ENCODE data around the gene ZSWIM1.
"Not testable (repeated sequence)": the region's sequence is repeated elsewhere in the genome, so short reads cannot be mapped to it uniquely, and the experiment has no call there.

Gene ZSWIM1

DNA sequence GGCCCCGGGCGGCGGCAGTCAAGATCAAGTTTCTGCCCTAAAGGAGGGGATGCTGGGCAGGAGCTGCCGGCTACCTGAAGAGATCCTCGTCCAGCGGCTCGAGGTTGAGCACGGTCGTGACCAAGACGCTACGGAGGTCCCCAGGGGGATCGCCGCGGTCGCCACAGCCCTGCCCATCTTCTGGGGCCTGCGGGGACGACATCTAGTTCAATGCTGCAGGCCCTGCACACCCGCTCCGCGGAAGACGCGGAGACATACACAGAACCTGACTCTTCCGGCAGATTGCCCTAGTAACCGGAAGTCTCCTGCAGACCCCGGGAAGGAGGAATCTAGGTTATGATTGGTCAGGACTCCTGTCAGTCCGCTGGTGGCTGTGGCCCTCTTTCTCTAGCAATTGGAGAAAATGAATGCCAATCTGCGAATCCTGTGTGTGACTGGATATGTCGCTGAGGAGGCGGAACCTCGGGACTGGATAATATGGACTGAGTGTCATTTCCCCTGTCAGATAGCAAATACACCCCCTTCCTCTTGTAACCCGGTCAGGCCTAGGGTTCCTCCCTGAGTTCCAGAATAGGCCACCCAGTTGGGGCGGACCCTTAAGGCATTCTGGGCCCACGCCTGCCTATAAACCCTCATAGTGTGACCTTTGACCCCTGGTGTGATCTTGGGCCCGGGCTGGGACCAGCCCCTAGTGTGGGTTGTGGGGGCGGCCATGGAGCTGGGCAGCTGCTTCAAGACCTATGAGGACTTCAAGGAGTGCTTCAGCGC, 23.7 kb upstream of the ZSWIM1 start, which contains the start of the genes ACOT8 and ZSWIM3:
ACOT8 (minus strand) TSS at position 279 of the 768 bp plus-strand sequence; CDS start at position 202, 77 bp downstream.
ZSWIM3 (plus strand) TSS at position 501 of the 768 bp plus-strand sequence; CDS start at position 713, 212 bp downstream.
- peak; percentile 99 for DNase-seq (ENCODE audit: low read depth, low spot score)

DNA sequence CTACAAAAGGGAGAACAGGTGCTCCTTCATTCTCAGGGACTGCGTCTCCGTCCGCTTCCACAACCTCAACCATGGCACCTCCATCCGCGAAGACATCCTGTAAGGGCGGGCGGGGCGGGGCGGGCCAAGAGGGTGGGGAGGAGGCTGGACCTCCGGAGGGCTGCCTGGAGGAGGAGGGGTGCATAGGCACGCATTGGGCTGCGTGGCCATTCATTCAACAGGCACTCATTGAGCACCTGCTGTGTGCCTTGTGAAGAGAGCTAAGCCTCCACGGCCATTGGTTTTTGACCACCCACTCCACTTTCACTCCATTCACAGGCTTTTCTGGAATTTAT, 23.2 kb upstream of the ZSWIM1 start:
- DNase-seq (ENCODE audit: low read depth, low spot score) = no peak

DNA sequence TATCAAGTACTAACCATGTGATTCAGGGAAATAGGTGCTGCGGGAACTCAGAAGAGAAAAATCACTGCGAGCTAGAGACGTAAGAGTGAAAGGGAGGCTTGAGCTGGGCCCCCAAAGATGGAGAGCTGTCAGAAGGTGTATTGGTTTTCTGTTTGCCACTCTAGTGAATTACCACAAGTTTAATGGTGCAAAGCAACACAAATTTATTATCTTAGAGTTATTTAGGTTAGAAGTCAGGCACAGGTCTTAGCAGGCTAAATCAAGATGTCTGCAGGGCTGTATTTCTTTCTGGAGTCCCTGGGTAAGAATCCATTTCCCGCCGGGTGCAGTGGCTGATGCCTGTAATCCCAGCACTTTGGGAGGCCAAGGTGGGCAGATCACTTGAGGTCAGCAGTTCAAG, 21.1 kb upstream of the ZSWIM1 start:
- DNase-seq (ENCODE audit: low read depth, low spot score) = no peak

DNA sequence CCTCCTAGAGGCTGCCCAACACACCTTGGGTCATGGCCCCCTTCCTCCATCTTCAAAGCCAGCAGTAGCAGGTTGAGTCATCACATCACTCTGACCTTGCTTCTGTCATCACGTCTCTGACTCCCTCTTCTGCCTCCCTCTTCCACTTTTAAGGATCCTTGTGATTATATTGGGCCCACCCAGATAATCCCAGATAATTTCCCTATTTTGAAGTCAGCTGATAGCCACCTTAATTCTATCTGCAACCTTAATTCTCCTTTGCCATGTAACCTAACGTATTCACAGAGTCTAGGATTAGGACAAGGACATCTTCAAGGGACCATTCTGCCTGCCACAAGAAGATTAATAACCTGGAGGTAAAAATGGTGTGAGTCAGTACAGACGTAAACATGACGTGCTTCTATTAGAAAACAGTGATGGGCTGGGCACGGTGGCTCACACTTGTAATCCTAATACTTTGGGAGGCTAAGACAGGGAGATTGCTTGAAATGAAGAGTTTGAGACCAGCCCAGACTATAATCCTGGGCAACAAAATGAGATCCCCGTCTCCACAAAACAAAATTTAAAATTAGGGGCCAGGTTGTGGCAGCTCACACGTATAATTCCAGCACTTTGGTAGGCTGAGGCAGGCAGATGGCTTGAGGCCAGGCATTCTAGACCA, 20.3 kb upstream of the ZSWIM1 start:
- no peak for DNase-seq (ENCODE audit: low read depth, low spot score)

DNA sequence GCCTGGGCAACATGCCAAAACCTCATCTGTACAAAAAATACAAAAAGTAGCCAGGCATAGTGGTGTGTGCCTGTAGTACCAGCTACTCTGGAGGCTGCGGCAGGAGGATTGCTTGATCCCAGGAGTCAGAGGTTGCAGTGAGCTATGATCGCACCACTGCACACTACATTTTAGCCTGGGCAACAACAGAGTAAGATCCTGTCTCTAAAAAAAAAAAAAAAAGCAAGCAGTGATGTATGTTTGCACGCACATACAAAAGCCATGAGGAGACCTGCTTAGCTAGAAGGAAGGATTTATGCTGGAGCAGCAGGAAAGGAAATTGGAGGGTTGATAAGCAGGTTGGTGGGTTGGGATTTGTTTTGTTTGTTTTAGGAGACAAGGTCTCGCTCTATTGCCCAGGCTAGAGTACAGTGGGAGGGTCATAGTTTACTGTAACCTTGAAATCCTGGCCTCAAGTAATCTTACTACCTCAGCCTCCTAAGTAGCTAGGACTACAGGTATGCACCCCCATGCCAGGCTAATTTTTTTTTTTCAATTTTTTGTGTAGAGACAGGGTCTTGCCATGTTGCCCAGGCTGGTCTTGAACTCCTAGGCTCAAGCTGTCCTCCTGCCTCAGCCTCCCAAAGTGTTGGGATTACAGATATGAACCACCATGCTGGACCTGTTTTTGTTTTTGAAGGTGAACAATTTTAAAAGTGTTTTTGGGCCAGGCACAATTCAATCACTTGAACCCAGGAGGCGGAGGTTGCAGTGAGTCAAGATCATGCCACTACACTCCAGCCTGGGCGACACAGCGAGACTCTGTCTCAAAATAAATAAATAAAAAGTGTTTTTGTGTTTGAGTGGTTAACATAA, 19.6 kb upstream of the ZSWIM1 start:
- DNase-seq (ENCODE audit: low read depth, low spot score) = no peak

DNA sequence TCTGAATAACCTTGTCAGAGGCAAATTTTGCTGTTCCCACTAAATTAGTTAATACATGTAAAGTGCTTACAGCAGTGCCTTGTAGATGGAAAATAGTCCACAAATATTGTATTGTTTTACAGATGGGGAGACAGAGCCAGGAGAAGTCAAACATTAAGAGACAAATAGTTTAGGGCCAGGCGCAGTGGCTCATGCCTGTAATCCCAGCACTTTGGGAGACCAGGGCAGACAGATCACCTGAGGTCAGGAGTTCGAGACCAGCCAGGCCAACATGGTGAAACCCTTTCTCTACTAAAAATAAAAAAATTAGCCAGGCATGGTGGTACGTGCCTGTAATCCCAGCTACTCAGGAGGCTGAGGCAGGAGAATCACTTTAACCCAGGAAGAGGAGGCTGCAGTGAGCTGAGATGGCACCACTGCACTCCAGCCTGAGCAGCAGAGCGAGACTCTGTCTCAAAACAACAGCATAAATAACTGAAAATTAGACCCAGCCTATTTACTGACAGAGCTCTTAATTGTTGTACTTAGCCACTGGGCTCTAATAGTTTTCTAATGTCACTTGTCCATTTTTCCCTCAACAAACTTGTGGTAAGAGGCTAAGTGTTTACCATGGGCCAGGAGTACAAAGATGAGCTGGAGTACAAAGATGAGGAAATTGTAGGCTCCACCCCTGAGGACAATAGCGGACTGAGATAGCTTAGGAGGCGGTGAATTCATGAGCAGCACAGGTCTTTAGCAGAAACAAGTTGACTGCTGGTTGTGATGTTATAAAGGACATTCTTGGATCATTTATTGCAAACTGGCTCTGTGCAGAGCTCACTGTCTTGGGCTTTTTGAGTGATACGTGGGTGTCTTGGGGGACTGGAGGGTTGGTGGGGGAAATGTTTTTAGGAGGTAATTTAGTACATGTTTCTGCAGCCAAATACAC, 17.2 kb upstream of the ZSWIM1 start:
- DNase-seq (ENCODE audit: low read depth, low spot score) = no peak

DNA sequence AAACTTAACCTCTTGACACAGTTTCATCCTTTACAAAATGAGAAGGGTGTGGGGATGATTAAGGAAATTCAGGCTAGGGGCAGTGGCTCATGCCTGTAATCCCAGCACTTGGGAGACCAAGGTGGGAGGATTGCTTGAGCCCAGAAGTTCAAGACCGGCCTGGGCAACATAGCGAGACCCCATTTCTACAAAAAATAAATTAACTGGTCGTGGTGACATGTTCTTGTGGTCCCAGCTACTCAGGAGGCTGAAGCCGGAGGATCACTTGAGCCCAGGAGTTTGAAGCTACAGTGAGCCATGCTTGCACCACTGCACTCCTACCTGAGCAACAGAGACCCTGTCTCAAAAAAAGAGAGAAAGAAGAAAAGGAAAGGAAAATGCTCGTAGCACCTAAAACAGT, 14.6 kb upstream of the ZSWIM1 start:
- no peak for DNase-seq (ENCODE audit: low read depth, low spot score)

DNA sequence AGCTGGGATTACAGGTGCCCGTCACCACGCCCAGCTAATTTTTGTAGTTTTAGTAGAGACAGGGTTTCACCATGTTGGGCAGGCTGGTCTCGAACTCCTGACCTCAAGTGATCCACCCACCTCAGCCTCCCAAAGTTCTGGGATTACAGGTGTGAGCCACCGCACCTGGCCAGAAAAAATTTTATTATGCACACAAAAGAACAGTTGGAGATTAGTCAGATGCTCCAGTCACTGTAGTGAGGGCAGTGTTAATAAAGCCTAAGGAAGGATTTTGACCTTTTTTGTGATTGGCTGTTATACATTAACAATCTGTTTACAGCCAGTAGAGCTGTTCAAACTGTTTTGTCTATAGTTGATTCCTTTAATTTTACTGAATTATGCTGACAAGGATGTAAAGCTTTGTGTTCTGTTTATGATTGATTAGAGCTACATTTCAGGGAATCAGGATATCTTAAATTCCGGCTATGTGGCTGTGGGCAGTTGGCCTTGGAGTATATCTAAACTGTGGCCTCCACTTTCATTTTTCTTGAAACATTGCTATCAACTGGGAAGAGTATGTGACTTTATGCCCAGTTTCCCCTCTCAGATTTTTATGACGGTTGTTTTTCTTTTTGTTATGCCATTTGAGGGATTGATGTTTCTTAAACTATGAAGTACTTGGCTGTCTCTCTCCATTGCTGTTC, 13.8 kb upstream of the ZSWIM1 start:
- DNase-seq (ENCODE audit: low read depth, low spot score) = no peak

DNA sequence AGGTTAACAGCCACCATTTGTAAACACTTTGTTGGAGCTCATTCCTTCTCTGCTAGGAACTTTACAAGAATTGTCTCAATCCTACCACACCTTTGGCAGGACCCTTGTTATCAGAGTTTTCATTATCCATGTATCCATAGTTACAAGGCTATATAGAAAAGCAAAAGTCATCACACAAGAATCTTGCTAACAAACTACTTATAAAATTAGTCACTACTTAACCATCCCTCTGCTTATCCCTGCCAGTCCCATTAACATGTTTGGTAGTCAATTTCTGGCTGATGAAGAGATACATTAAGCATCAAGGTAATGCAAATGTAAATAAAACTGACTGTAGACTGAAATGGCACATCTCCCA, 13.2 kb upstream of the ZSWIM1 start:
- DNase-seq (ENCODE audit: low read depth, low spot score) = no peak

DNA sequence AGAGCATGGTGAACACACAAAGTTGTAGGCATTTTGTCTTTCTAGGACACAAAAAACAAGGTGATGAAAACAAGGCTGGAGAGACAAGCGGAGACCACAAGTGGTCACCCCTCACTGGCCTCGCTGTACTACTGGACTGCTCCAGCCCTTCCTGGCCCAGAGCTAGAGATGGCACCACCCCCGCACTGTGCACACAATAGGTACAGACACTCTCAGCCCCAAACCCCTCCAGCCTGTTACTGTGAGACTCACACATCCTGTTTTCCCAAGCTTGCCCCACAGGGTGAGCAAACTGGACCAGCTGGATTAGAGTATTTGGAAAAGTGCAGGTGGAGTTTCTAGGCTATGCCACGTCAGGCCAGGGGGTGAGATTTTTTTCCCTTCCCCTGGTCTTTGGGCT, 8.4 kb upstream of the ZSWIM1 start:
- DNase-seq (ENCODE audit: low read depth, low spot score) = peak; percentile 66

DNA sequence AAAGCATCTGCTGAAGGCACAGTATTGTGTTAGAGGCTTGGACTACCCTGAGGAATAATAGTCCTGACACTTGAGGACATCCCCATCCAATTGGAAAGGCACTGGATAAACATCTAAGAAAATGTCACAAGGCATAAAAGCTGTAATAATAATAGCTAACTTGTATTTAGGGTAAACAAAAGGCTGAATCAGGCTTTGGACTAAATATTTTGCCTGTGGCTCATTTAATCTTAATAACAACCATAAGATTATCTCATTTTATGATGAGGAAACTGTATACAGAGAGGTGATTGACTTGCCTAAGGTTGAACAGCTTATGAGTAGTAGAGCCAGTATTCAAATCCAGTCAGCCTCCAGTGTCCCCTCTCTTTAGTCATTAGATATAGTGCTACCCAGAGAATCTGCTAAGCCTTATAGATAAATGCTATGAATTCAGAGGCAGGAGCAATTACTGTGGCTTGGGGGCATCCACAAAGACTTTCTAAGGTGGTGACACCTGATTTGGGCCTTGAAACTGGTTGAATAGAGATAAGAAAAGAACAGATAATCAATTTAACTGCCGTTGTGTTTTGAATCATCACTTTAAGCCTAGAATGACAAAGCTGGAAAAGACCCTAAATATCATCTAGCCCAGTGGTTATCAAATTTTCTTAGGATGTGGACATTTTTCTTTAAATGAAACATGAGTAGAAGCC, 7.5 kb upstream of the ZSWIM1 start:
- no peak for DNase-seq (ENCODE audit: low read depth, low spot score)

DNA sequence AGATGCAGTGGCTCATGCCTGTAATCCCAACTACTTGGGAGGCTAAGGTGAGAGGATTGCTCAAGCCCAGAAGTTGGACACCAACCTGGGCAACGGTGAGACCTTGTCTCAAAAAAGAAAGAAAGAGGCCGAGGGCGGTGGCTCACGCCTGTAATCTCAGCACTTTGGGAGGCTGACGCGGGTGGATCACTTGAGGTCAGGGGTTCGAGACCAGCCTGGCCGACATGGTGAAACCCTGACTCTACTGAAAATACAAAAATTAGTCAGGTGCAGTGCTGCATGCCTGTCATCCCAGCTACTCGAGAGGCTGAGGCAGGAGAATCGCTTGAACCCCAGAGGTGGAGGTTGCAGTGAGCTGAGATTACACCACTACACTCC, 6.9 kb upstream of the ZSWIM1 start:
- DNase-seq (ENCODE audit: low read depth, low spot score) = not testable (repeated sequence)

DNA sequence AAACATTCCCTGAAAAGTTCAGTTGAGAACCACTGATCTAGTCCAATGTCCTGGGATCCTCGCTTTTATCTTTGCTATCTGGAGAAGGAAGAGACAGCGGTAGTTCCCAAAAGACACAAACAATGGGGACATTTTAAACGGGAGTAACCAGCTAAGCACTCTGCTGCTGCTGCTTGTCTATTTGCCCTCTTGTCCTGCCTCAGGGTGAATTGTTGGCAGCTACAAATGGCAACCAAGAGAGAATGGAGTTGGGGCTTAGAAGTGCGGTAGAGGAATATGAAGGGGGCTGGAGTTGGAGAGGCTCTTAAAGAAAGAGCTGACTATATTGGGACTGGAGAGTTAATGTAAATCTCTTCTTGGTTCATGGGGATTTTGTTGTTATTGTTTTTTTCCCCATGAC, 6.5 kb upstream of the ZSWIM1 start:
- peak; percentile 46 for DNase-seq (ENCODE audit: low read depth, low spot score)

DNA sequence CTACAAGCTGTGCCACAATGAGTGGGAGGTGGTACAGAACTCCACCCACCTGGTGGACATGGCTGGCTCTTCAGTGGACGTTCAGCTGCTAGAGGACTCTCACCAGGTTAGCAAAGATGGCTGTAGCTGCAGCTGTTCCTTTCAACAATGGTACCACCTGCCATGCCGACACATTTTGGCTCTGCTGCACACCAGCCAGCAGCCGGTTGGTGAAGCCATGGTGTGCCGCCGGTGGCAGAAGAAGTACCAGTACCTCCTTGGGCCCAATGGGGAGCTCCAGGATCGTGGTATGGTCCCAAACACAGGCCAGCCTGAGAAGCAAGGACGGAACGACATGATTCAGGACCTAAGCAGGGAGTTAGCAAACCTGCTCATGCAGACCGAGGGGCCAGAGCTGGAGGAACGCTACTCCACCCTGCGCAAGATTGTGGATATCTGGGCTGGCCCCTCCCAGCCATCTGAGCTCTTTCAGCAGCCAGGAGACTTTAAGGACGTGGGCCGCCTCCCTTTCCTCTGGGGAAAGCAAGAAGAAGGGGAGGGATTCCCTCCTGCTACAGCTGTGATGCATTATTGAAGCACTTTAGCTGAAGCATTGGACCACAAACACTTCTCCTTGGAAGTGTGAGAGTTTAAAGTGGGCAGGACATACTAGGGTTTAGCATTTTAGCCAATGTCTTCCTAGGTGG, 2.8 kb upstream of the ZSWIM1 start:
- DNase-seq (ENCODE audit: low read depth, low spot score) = no peak

DNA sequence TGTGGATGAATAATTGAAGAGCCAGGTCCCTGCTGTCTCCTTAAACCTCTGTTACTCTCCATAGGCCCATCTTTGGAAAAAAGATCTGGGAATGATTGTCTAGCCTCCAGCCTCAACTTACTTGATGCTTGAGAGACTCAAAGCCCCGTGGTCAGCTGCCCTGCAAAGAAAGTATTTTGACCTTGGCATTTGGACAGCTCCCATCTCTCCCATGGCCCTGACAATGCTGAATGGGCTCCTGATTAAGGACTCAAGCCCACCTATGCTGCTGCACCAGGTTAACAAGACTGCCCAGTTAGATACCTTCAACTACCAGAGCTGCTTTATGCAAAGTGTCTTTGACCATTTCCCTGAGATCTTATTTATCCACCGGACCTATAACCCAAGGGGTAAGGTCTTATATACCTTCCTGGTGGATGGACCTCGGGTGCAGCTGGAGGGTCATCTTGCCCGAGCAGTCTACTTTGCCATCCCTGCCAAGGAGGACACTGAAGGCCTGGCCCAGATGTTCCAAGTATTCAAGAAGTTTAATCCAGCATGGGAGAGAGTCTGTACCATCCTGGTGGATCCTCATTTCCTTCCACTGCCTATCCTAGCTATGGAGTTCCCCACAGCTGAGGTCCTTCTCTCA, 1.6 kb downstream of the ZSWIM1 start:
- DNase-seq (ENCODE audit: low read depth, low spot score) = no peak

DNA sequence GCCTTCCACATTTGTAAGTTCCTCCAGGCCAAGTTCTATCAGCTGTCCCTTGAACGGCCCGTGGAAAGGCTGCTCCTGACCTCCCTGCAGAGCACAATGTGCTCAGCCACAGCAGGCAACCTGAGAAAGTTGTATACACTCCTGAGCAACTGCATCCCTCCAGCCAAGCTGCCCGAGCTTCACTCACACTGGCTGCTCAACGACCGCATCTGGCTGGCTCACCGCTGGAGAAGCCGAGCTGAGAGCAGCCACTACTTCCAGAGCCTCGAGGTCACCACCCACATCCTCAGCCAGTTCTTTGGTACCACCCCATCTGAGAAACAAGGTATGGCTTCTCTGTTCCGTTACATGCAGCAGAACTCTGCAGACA, 2.1 kb downstream of the ZSWIM1 start:
- no peak for DNase-seq (ENCODE audit: low read depth, low spot score)

DNA sequence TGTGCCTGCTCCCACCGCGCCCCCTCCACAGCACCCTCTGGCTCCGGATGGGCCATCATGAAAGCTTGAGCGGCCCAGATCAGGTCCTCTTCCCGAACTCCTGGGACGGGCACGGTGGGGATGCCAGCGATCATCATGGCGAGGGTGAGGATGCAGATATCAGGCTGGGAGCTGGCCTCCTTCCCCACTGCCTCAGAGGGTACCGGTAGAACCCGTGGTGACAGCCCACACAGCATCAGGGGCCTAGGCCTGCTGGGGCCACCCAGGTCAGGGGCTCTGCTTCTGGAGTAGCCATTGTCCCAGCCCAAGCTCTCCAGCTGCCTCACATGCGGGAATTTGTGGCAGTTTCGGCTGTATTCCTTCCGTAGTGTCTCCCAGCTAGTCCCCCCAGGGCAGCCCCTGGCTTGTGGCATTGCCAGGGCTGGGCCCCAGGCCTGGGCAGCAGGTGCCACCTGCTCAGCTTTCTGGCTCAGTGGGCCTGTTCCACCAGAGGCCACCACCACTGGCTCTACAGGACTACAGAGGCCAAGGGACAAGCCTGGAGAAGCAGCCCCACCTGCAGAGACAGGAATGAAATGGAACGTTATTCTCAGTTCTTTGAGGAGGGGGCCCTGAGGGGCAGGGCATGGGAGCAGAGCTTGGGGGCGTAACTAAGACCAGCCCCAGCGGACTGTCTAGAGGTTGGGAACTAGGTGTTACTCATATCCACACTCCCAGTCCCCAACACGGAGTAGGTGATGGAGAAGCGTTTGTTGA, 5.7 kb downstream of the ZSWIM1 start:
- no peak for DNase-seq (ENCODE audit: low read depth, low spot score)

DNA sequence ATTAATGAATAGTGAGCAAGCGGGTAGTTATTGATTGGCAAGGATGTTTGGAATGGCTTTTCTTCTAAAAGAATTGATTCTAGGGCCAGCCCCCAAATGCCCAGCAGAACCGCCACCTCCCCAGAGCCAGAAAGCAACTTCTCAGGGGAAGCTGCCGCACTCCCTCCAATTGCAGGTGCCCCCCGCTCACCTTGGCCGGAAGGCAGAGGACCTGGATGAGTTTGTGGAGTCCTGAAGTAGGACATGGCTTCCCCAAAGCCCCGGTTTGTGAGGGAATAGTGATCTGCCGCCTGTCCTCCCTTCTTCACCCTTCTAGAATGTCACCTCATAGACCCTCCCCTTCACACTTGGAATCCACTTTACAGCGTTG, 6.3 kb downstream of the ZSWIM1 start, which contains the start of gene SPATA25:
SPATA25 (minus strand) TSS at position 277 of the 370 bp plus-strand sequence; CDS start at position 245, 32 bp downstream.
- DNase-seq (ENCODE audit: low read depth, low spot score) = no peak

Data from ELF-1 (cell line).